Esophagus squamous epithelium (tissue), 4 donors: ENCODE data around the gene CAMK1G.

Source experiments
- CTCF ChIP-seq, 6 experiments: fragments of 450-650 bp in 4 of 6; fragments of 200-600 bp in 2 of 6; sonication (generic) in 2 of 6; IDR thresholded peaks; one replicate each; pipeline ENCODE4 v1.5.1; 2016 to 2019; ENCODE audit warnings: antibody characterized with exemption in 6 of 6, mild to moderate bottlenecking in 4 of 6, moderate library complexity in 4 of 6
- POLR2A ChIP-seq, 4 donors: fragments of 450-650 bp; IDR thresholded peaks; one replicate each; pipeline ENCODE4 v1.6.1; 2017; ENCODE audit warnings: antibody characterized with exemption in 4 of 4, mild to moderate bottlenecking in 4 of 4, moderate library complexity in 3 of 4

- TF ChIP-seq CTCF (IDR thresholded peaks at IDR 0.05) (no peak), POLR2A (IDR thresholded peaks at IDR 0.05) (no peak)
These were observed 46.3 kb downstream of the CAMK1G start for GRCh38 chr1:209629621-209630382.
